ENCODE measurements around the gene AKAP4.

AKAP4 gene

GRCh38 chrX:50188859-50189600 lies 11.8 kb downstream of the AKAP4 start:
- no peak for TF ChIP-seq CTCF (conservative IDR thresholded peaks at IDR 0.05; ENCODE audit: control insufficient read depth, insufficient read depth, low read depth, low read length)
- H3K4me3 ChIP-seq (ENCODE audit: control insufficient read depth, low read depth, low read length) = no peak overlapping the region
- DNase-seq (ENCODE audit: low read depth) = no peak

DNA sequence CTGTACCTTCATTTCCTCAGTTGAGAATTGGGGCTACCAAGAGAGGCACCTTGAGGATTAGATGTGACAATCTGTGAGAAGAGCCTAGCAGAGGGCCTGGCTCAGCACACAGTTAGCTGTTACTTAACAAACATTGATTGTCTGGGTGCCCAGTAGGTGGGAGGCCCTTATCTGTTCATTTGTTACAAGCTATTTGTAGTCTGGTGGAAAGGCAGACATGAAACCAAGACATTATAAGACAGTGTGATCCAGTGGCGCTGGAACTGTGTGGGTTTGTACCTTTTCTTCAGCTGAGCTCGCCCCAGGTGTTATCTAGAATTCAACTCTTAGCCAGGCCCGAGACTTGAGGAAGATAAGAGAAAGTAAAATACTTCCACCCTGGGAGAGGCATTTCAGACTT lies 16.9 kb downstream of the AKAP4 start:
- TF ChIP-seq CTCF (conservative IDR thresholded peaks at IDR 0.05; ENCODE audit: control insufficient read depth, insufficient read depth, low read depth, low read length) = no peak
- no peak for DNase-seq (ENCODE audit: low read depth)
- no peak overlapping the region for H3K4me3 ChIP-seq (ENCODE audit: control insufficient read depth, low read depth, low read length)

DNA sequence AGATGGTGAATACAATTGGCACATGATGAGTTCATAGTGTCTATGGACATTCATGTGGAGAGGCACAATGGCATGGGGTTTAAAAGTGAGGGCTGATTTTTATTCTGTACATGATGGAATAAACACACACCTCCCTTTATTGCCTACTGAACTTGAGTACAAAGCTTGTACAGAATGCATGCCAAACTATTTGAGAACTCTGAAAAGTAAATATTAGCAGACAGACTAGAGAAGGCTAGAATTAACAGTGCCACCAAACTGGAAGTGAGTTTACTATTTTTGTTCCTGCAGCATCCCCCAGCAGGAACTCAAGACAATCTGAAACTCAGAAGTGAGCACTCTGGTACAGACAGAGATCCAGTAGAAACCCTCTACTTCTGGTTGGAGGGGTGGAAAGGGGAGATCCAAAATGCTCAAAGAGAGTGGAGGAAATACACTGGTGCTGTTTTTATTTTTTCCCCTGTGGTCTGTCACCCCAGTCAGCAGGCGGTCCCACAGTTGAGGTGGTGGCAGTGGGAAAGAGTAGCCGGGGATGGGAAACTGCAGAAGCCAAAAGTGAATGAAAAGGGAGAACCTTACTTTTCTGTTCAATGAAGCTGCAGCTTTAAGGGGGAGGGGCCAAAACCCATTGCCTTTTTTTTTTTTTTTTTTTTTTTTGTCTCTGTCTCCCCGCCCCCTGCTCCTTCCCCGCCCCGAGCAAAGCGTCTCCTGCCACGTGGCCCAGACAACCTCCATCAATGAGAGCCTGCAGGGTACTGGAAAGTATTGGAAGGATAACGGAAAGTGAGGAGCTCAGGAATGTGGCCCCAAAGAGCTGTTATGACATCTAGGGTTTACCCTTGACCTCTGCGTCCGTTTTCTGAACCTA lies 20.5 kb downstream of the AKAP4 start:
- DNase-seq (ENCODE audit: low read depth) = no peak
- no peak for TF ChIP-seq CTCF (conservative IDR thresholded peaks at IDR 0.05; ENCODE audit: control insufficient read depth, insufficient read depth, low read depth, low read length)
- H3K4me3 ChIP-seq (ENCODE audit: control insufficient read depth, low read depth, low read length) = no peak overlapping the region

DNA sequence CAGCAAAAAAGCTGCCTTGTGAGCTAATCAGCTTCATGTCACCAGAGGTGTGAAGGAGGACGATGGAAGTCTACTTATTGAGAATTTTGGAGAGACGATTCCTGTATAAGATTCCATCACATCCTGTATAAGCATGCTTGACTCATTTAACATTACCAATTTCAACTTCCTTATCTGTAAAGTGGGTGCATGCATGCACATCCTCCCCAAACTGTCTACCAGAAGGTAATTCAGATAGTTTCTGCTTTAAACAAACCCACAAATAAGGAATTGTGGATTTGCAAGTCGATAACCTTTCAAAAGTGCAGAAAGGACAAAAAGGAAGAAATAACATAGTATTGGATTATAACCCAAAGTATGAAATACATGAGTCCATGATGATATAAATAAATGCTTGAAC lies 31.1 kb downstream of the AKAP4 start:
- no peak overlapping the region for H3K4me3 ChIP-seq (ENCODE audit: control insufficient read depth, low read depth, low read length)
- TF ChIP-seq CTCF (conservative IDR thresholded peaks at IDR 0.05; ENCODE audit: control insufficient read depth, insufficient read depth, low read depth, low read length) = no peak
- DNase-seq (ENCODE audit: low read depth) = no peak

DNA sequence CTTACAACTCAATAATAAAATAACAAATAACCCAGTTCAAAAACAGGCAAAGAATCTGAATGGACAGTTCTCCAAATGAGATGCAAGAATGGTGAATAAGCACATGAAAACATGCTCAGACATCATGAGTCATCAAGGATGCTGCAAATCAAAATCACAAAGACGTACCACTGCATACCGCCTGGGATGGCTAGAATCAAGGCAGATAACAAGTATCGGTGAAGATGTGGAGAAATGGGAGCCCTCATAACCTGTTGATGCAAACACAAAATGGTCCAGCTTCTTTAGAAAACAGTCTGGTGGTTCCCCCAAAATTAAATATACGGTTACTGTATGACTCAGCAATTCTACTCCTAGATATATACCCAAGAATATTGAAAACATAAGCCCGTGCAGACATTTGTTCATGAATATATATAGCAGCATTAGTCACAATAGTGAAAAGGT lies 32.5 kb downstream of the AKAP4 start:
- peak; percentile 34 for DNase-seq (ENCODE audit: low read depth)
- H3K4me3 ChIP-seq (ENCODE audit: control insufficient read depth, low read depth, low read length) = no peak overlapping the region
- no peak for TF ChIP-seq CTCF (conservative IDR thresholded peaks at IDR 0.05; ENCODE audit: control insufficient read depth, insufficient read depth, low read depth, low read length)

GRCh38 chrX:50167366-50167765 lies 33.4 kb downstream of the AKAP4 start:
- DNase-seq (ENCODE audit: low read depth) = no peak
- TF ChIP-seq CTCF (conservative IDR thresholded peaks at IDR 0.05; ENCODE audit: control insufficient read depth, insufficient read depth, low read depth, low read length) = no peak
- no peak overlapping the region for H3K4me3 ChIP-seq (ENCODE audit: control insufficient read depth, low read depth, low read length)

All from fibroblast of mammary gland (primary cell).